HepG2 (cell line): ENCODE measurements around the gene ARVCF. TPM values are rescaled to one million over a fixed set of nuclear protein-coding genes. Genes with fewer than 3 reads are reported as not detected.

Source experiments
- AGO2 ChIP-seq: fragments of 200-400 bp; formaldehyde crosslinking; optimal IDR thresholded peaks from 2 replicates; pipeline ENCODE3; 2017; ENCODE audit warnings: mild to moderate bottlenecking, low read depth, low read length, moderate library complexity
- HES4 ChIP-seq: sonication (generic); formaldehyde crosslinking; IDR thresholded peaks from 2 replicates; pipeline ENCODE4 v1.9.0; 2021; ENCODE audit warnings: mild to moderate bottlenecking, missing genetic modification reagents, borderline replicate concordance
- HHEX ChIP-seq: IDR thresholded peaks from 2 replicates; pipeline ENCODE4 v1.6.1; 2016; ENCODE audit warnings: control low read depth
- JUND ChIP-seq: sonication (generic); formaldehyde crosslinking; IDR thresholded peaks from 2 replicates; pipeline ENCODE4 v1.8.0; 2022; ENCODE audit warnings: mild to moderate bottlenecking, missing genetic modification reagents
- RAD51 ChIP-seq: fragments of 450-650 bp; IDR thresholded peaks from 2 replicates; pipeline ENCODE4 v1.6.1; 2016; ENCODE audit warnings: borderline replicate concordance
- REPIN1 ChIP-seq: sonication (generic); formaldehyde crosslinking; IDR thresholded peaks from 2 replicates; pipeline ENCODE4 v1.8.0; 2022; ENCODE audit warnings: missing genetic modification reagents, low read depth, mild to moderate bottlenecking, borderline replicate concordance
- SRSF9 ChIP-seq: fragments of 200-400 bp; formaldehyde crosslinking; IDR thresholded peaks from 2 replicates; pipeline ENCODE4 v1.6.1; 2018; ENCODE audit warnings: borderline replicate concordance, mild to moderate bottlenecking, low read depth, low read length; ENCODE audit not compliant: insufficient read depth, poor library complexity, severe bottlenecking
- STAT5B ChIP-seq: sonication (generic); formaldehyde crosslinking; IDR thresholded peaks from 2 replicates; pipeline ENCODE4 v1.4.0; 2020; ENCODE audit warnings: missing genetic modification reagents
- ZFP36 ChIP-seq: fragments of 150-350 bp; IDR thresholded peaks from 2 replicates; pipeline ENCODE4 v1.6.1; 2018; ENCODE audit warnings: borderline replicate concordance, low read length, low read depth; ENCODE audit not compliant: partially characterized antibody
- ZFX ChIP-seq: sonication (generic); formaldehyde crosslinking; IDR thresholded peaks from 2 replicates; pipeline ENCODE4 v1.4.0; 2020; ENCODE audit warnings: mild to moderate bottlenecking, low read depth, missing genetic modification reagents, moderate library complexity
- ZNF232 ChIP-seq: sonication (generic); formaldehyde crosslinking; IDR thresholded peaks from 2 replicates; pipeline ENCODE4 v1.4.0; 2020; ENCODE audit warnings: missing genetic modification reagents, borderline replicate concordance
- ZNF589 ChIP-seq: sonication (generic); formaldehyde crosslinking; conservative IDR thresholded peaks from 2 replicates; pipeline ENCODE4 v1.8.0; 2022; ENCODE audit warnings: mild to moderate bottlenecking, moderate library complexity, missing genetic modification reagents
- ZNF614 ChIP-seq: IDR thresholded peaks from 2 replicates; pipeline ENCODE4 v1.6.1; 2018; ENCODE audit warnings: missing biosample characterization, missing genetic modification reagents, inconsistent platforms, borderline replicate concordance
- ZNF782 ChIP-seq: sonication (generic); formaldehyde crosslinking; IDR thresholded peaks from 2 replicates; pipeline ENCODE4 v1.4.0; 2020; ENCODE audit warnings: missing genetic modification reagents, mild to moderate bottlenecking, borderline replicate concordance
- ZSCAN22 ChIP-seq: sonication (generic); formaldehyde crosslinking; IDR thresholded peaks from 2 replicates; pipeline ENCODE4 v1.4.0; 2020; ENCODE audit warnings: mild to moderate bottlenecking, missing genetic modification reagents
- polyA plus RNA-seq, 8 experiments: library from polyadenylated mRNA; depleted of rRNA in 3 of 8; stranded (reverse) in 7 of 8; unstranded in 1 of 8; fragments of >200 nt; fragmentation: Illumina TruSeq in 4 of 8; extraction: Trizol in 4 of 8; gene quantifications; 2 replicates each; pipeline versions ENCODE4 v1.2.1 to v1.2.3, GENCODE V29; 2011 to 2016; ENCODE audit warnings: low read depth in 4 of 8, missing spikeins in 1 of 8, mixed read lengths in 1 of 8; ENCODE audit not compliant: insufficient read depth in 1 of 8
- total RNA-seq, 5 experiments: library from RNA; depleted of rRNA; stranded (reverse); fragments of >200 nt; fragmentation: Illumina TruSeq; extraction: Trizol; gene quantifications; 2 replicates each; pipeline ENCODE4 v1.2.3, GENCODE V29; 2016; ENCODE audit warnings: low read depth in 1 of 5
- TF ChIP-seq, protein P1 (sequence below): sonication (generic); formaldehyde crosslinking; conservative IDR thresholded peaks from 2 replicates; pipeline ENCODE4 v1.4.0; 2020; ENCODE audit warnings: mild to moderate bottlenecking, missing genetic modification reagents, moderate library complexity
- TF ChIP-seq, protein P2 (sequence below): sonication (generic); formaldehyde crosslinking; IDR thresholded peaks from 2 replicates; pipeline ENCODE4 v1.8.0; 2022; ENCODE audit warnings: missing genetic modification reagents, low read depth, mild to moderate bottlenecking, borderline replicate concordance
- TF ChIP-seq, protein P3 (sequence below): sonication (generic); formaldehyde crosslinking; IDR thresholded peaks from 2 replicates; pipeline ENCODE4 v1.4.0; 2020; ENCODE audit warnings: mild to moderate bottlenecking, missing genetic modification reagents
- TF ChIP-seq, protein P4 (sequence below): sonication (generic); formaldehyde crosslinking; IDR thresholded peaks from 2 replicates; pipeline ENCODE4 v1.8.1; 2023; ENCODE audit warnings: mild to moderate bottlenecking, moderate library complexity, missing genetic modification reagents
- TF ChIP-seq, protein P5 (sequence below): sonication (generic); formaldehyde crosslinking; IDR thresholded peaks from 2 replicates; pipeline ENCODE4 v1.5.0; 2020; ENCODE audit warnings: missing genetic modification reagents, mild to moderate bottlenecking, borderline replicate concordance

The ARVCF gene
- total and polyA plus RNA-seq, 2 of the 13 experiments (the other 11 are each of a cell fraction or from before 2014, with no cell fraction given) = 16.4 to 17.7 TPM

DNA sequence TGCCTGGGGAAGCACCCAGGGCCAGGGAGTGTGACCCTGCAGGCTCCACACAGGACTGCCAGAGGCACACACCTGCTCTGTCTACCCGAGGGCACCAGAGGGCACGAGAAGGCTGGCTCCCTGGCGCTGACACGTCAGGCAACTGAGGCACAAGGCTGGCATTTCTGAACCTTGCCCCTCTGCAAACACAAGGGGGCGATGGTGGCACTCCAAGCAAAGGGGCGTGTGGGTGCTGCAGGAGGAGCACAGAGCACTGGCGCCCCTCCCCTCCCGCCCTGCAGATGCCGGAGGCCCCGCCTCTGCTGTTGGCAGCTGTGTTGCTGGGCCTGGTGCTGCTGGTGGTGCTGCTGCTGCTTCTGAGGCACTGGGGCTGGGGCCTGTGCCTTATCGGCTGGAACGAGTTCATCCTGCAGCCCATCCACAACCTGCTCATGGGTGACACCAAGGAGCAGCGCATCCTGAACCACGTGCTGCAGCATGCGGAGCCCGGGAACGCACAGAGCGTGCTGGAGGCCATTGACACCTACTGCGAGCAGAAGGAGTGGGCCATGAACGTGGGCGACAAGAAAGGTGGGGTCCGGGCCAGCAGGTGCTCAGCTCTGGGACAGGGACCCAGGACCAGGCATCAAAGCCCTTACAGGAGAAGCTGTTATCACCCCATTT, 54.2 kb downstream of the ARVCF start (continued):
- TF ChIP-seq ZNF589 (CRISPR knock-in tag) (no peak), HES4 (CRISPR knock-in tag) (no peak), HHEX (CRISPR knock-in tag) (no peak), JUND (no peak), REPIN1 (no peak), AGO2 (peak; percentile 67), ZNF614 (no peak), ZNF782 (CRISPR knock-in tag) (no peak), ZFX (CRISPR knock-in tag) (peak; percentile 79), ZSCAN22 (CRISPR knock-in tag) (no peak), STAT5B (no peak), SRSF9 (no peak), ZNF232 (CRISPR knock-in tag) (no peak), RAD51 (no peak), ZFP36 (no peak)
- TF ChIP-seq, protein P1, sequence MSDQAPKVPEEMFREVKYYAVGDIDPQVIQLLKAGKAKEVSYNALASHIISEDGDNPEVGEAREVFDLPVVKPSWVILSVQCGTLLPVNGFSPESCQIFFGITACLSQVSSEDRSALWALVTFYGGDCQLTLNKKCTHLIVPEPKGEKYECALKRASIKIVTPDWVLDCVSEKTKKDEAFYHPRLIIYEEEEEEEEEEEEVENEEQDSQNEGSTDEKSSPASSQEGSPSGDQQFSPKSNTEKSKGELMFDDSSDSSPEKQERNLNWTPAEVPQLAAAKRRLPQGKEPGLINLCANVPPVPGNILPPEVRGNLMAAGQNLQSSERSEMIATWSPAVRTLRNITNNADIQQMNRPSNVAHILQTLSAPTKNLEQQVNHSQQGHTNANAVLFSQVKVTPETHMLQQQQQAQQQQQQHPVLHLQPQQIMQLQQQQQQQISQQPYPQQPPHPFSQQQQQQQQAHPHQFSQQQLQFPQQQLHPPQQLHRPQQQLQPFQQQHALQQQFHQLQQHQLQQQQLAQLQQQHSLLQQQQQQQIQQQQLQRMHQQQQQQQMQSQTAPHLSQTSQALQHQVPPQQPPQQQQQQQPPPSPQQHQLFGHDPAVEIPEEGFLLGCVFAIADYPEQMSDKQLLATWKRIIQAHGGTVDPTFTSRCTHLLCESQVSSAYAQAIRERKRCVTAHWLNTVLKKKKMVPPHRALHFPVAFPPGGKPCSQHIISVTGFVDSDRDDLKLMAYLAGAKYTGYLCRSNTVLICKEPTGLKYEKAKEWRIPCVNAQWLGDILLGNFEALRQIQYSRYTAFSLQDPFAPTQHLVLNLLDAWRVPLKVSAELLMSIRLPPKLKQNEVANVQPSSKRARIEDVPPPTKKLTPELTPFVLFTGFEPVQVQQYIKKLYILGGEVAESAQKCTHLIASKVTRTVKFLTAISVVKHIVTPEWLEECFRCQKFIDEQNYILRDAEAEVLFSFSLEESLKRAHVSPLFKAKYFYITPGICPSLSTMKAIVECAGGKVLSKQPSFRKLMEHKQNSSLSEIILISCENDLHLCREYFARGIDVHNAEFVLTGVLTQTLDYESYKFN (CRISPR knock-in tag) = no peak
- TF ChIP-seq, protein P2, sequence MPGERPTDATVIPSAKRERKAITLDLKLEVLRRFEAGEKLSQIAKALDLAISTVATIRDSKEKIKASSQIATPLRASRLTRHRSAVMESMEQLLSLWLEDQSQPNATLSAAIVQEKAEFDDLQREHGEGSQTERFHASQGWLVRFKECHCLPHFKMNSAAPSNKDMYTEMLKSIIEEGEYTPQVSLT (CRISPR knock-in tag) = no peak
- TF ChIP-seq, protein P3, sequence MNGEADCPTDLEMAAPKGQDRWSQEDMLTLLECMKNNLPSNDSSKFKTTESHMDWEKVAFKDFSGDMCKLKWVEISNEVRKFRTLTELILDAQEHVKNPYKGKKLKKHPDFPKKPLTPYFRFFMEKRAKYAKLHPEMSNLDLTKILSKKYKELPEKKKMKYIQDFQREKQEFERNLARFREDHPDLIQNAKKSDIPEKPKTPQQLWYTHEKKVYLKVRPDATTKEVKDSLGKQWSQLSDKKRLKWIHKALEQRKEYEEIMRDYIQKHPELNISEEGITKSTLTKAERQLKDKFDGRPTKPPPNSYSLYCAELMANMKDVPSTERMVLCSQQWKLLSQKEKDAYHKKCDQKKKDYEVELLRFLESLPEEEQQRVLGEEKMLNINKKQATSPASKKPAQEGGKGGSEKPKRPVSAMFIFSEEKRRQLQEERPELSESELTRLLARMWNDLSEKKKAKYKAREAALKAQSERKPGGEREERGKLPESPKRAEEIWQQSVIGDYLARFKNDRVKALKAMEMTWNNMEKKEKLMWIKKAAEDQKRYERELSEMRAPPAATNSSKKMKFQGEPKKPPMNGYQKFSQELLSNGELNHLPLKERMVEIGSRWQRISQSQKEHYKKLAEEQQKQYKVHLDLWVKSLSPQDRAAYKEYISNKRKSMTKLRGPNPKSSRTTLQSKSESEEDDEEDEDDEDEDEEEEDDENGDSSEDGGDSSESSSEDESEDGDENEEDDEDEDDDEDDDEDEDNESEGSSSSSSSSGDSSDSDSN (CRISPR knock-in tag) = 0 out of 2 replicates have a peak, but pooled peaks have one; percentile 43
- TF ChIP-seq, protein P4, sequence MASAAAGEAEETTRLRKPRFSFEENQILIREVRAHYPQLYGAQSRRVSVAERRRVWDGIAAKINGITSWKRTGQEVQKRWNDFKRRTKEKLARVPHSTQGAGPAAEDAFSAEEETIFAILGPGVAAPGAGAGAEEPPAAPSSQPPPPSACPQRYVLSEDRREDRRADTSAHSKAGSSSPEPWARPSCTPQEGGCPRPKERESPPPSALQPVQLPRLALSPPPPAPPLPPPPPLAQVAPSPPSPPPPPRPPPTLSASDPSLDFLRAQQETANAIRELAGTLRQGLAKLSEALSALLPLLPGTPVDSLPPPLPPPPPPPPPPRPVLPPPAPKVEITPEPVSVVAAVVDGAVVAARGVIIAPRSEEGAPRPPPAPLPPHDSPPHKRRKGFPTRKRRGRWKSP (CRISPR knock-in tag) = no peak; the same call in 1 of the 2 replicates
- TF ChIP-seq, protein P5, sequence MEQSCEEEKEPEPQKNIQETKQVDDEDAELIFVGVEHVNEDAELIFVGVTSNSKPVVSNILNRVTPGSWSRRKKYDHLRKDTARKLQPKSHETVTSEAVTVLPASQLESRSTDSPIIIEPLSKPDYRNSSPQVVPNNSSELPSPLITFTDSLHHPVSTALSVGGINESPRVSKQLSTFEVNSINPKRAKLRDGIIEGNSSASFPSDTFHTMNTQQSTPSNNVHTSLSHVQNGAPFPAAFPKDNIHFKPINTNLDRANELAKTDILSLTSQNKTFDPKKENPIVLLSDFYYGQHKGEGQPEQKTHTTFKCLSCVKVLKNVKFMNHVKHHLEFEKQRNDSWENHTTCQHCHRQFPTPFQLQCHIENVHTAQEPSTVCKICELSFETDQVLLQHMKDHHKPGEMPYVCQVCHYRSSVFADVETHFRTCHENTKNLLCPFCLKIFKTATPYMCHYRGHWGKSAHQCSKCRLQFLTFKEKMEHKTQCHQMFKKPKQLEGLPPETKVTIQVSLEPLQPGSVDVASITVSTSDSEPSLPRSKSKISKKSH (CRISPR knock-in tag) = no peak; the same call in 1 of the 2 replicates
